Astrocyte of the cerebellum (primary cell): ENCODE results near the gene MRO.

Source experiments
- DNase-seq: peaks from one replicate; pipeline ENCODE4 v3.0.0-alpha.2; 2011; ENCODE audit warnings: low read depth
- H3K4me3 ChIP-seq: 2 replicates; pipeline ENCODE4 v1.5.1; 2011; ENCODE audit warnings: mild to moderate bottlenecking, low read depth, low read length, moderate library complexity
- in situ Hi-C: cut with HindIII; loops from 2 replicates; pipeline ENCODE4 v1.10.0; 2017; ENCODE audit warnings: low sequenced_read_pairs
- TF ChIP-seq, protein P1 (sequence below): IDR thresholded peaks from 2 replicates; pipeline ENCODE4 v1.5.1; 2012; ENCODE audit warnings: low read length, low read depth, moderate library complexity, mild to moderate bottlenecking; ENCODE audit errors: missing control alignments

Gene MRO

DNA sequence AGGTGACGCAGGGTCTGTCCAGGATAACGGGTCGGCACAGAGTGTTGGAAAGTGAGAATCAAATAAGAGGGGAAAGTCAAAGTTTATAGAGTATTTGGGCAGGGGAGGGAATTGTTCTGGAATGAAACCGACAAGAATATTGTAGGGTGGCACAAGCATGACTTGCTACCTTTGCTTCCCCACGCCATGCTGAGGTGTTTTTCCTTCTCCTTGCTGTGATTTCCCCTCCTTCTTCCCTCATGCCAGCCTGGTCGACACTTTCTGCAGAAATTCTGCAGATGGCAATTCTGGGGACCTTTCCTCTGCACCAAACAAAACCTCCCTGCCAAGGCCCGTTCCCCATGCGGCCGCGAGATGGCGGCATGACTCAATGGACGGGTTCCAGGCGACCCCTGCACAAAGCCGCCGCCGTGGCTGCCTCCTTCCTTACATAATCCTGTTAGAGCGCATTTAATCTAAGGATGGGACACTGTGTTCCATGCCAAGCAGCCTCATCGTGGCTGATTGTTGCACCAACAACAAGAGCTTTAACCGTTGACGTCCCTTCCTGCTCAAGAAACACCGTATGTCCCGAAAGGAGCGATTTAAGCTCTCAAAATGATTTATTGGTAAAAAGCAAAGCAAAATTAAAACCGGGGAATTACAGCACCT lies at the start of gene MRO:
Gene MRO (minus strand): TSS at position 289 of the 651 bp plus-strand sequence. CDS start 10,616 bp downstream, outside the sequence.
- peak; percentile 41 for DNase-seq
- H3K4me3 ChIP-seq: peak within 1 kb of the TSS; percentile 20
- TF ChIP-seq, protein P1, sequence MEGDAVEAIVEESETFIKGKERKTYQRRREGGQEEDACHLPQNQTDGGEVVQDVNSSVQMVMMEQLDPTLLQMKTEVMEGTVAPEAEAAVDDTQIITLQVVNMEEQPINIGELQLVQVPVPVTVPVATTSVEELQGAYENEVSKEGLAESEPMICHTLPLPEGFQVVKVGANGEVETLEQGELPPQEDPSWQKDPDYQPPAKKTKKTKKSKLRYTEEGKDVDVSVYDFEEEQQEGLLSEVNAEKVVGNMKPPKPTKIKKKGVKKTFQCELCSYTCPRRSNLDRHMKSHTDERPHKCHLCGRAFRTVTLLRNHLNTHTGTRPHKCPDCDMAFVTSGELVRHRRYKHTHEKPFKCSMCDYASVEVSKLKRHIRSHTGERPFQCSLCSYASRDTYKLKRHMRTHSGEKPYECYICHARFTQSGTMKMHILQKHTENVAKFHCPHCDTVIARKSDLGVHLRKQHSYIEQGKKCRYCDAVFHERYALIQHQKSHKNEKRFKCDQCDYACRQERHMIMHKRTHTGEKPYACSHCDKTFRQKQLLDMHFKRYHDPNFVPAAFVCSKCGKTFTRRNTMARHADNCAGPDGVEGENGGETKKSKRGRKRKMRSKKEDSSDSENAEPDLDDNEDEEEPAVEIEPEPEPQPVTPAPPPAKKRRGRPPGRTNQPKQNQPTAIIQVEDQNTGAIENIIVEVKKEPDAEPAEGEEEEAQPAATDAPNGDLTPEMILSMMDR: peak; percentile 94
- in situ Hi-C loops: no loop called here

DNA sequence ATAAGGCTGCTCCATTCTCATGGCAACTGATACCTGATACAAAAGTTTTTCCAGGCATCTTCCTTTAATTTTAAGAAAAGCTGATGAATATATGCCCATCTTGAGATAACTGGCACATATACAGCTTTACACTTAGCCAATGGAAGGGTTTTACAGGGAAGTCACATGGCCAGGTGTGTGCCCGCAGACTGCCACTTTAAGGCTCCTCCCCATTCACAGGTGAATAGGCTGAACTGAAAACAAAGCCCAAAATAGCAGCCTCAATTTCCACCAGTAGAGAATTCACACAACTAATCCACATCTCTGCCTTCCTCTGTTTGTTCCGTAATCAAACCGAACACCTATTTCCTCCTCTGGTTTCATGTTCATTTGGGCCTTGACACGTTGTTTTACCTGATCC lies 49.3 kb upstream of the MRO start:
- no peak for DNase-seq
- in situ Hi-C loops: no loop called here
- TF ChIP-seq, protein P1: no peak
- no peak overlapping the region for H3K4me3 ChIP-seq

DNA sequence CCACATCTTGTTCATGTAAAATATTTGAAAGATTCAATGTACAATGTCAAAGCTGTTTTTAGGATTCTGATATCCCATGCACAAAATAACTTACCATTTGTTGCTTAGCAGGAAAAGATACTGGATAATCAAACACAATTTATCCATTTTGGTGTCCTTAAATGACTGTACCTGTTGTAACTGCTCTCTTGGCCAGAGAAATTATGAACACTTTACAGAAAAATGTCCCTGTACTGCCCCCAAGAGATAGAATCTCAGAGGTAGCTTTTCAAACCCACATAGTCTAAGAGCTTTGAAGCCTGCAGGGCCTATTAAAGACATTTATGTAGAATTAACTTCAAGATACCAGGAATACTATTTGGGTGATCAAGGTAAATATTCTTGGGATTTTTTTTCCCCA lies 46.9 kb upstream of the MRO start:
- no peak overlapping the region for H3K4me3 ChIP-seq
- in situ Hi-C loops: no loop called here
- DNase-seq: no peak
- TF ChIP-seq, protein P1: peak; percentile 27

DNA sequence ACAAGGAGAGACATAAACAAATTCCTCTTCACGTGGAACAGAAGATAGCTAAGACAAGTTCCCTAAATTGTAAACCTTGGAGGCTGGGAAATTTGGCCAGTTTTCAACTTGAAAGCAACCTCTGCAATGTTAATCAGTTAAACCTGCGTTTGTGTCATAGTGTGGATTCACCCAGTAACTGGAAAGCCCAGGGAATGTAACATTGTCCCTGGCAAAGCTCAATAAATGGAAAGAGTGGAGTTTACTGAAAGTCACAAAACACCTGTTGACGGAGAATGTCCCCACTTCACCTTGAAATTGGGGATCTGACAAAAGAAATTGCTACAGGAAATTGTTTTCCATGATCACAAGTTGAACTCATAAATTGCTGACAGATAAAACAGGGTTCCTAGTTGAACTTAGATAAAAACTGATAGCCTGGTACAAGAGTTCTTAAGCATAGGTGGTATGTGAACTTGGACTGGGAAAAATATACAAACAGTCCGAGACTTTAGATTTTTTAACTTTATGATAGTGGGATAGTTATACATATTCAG lies 44.1 kb upstream of the MRO start:
- H3K4me3 ChIP-seq: no peak overlapping the region
- no peak for DNase-seq
- TF ChIP-seq, protein P1: no peak
- in situ Hi-C loops: no loop called here

DNA sequence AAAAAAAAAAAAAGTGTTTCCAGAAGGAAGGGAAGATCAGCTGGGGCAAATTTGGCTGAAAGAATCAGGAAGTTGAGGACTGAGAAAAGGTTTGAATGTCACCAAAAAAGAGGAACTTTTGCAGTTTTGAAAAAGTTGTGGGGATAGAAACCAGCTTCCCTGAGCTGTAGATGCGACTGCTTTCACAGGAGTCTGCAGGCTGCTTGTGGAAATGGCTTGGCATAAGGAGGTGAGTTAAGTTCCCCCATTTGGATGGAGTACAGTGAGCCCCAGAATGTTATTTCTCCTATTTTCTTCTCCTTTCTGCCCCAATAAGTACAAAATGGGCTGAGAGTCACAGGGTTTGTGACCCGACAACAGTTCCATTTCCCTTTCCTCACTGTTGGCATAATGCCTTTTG lies 42.6 kb upstream of the MRO start:
- DNase-seq: no peak
- TF ChIP-seq, protein P1: no peak
- no peak overlapping the region for H3K4me3 ChIP-seq
- in situ Hi-C loops: no loop called here

DNA sequence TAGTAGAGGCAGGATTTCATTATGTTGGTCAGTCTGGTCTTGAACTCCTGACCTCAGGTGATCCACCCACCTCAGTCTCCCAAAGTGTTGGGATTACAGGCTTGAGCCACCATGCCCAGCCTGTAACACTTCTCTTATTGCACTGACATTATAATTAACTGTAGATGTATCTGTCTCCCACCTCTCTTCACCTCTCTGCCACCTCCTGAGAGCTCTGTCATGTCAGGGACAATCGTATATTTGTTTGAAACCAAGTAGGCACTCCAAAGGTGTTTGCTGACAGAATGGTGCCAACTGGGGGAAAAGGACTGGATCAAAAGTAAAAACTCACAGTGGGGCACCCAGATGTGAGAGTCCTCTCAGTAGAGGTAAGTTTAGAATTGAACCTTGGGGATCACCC lies 41.8 kb upstream of the MRO start:
- H3K4me3 ChIP-seq: no peak overlapping the region
- in situ Hi-C loops: no loop called here
- TF ChIP-seq, protein P1: no peak
- no peak for DNase-seq
